ENCODE data around the gene TBX1.

- TF ChIP-seq GABPA (IDR thresholded peaks at IDR 0.05; ENCODE audit: low read depth), result no peak
- TF ChIP-seq CTCF (IDR thresholded peaks at IDR 0.05; ENCODE audit: insufficient read depth, low read length), result no peak
These were observed 22.0 kb downstream of the TBX1 start for GRCh38 chr22:19782533-19782932.

All from HL-60 (cell line).